HG03354 (cell line): ENCODE results near the gene BEGAIN.

Source experiments
- ATAC-seq: cut with Tn5 transposase; IDR thresholded peaks from one replicate; pipeline ENCODE4 v1.9.1; 2021; ENCODE audit warnings: mild to moderate bottlenecking; ENCODE audit not compliant: unreplicated experiment, poor library complexity, severe bottlenecking

Gene BEGAIN, protein sequence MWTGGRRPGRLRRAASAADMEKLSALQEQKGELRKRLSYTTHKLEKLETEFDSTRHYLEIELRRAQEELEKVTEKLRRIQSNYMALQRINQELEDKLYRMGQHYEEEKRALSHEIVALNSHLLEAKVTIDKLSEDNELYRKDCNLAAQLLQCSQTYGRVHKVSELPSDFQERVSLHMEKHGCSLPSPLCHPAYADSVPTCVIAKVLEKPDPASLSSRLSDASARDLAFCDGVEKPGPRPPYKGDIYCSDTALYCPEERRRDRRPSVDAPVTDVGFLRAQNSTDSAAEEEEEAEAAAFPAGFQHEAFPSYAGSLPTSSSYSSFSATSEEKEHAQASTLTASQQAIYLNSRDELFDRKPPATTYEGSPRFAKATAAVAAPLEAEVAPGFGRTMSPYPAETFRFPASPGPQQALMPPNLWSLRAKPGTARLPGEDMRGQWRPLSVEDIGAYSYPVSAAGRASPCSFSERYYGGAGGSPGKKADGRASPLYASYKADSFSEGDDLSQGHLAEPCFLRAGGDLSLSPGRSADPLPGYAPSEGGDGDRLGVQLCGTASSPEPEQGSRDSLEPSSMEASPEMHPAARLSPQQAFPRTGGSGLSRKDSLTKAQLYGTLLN

DNA sequence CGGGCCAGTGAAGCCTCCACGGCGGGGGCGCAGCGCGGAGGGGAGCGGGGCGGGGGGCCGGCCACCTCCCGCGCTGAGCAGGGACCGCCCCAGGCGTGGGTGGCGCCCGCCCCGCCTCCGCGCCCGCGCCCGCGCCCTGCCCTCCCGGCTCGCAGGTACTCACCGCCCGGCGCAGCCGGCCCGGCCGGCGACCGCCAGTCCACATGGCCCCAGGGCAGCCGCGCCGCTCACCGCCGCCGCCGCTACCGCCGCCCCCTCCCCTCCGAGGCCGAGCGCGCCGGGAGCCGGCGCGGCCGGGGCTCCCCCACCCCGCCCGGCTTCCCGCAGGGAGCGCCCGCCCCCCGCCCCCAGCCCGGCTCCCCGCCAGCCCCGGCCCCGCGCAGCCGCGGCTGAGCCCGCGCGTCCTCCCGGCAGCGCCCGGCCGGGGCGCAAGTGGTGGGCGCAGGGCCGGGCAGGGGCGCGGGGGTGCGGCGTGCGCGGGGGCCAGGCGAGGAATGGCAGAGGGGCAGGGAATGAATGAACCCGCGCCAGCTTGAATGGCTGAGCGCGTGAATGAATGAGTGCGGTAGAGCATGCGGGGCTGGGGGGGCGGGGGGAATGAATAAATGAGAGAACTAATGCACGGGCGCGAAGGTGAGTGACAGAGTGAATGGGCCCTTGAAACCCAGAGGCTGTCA lies at the start of gene BEGAIN:
Gene BEGAIN, minus strand, starts transcription at position 332 of the 677 bp plus-strand sequence. Its CDS starts 127 bp downstream, at position 205.
- no peak for ATAC-seq

DNA sequence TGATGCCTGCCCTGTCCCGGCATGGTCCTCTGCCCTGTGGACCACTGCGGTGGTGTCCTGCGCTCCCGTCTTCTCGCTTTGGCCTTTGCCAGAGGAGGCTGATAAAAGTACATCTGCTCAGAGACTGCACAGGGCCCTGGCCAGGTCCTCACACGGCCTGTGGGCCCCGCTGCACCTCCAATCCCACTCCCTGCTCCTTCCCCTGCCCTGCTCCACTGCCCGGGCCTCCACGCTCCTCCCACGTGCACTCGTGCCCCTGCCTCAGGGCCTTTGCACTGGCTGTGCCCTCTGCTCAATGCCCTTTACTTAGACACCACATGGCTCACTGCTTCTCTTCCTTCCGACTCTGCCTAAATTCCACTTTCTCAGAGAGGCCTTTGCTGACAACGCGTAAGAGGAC lies 49.3 kb upstream of the BEGAIN start:
- ATAC-seq: no peak

DNA sequence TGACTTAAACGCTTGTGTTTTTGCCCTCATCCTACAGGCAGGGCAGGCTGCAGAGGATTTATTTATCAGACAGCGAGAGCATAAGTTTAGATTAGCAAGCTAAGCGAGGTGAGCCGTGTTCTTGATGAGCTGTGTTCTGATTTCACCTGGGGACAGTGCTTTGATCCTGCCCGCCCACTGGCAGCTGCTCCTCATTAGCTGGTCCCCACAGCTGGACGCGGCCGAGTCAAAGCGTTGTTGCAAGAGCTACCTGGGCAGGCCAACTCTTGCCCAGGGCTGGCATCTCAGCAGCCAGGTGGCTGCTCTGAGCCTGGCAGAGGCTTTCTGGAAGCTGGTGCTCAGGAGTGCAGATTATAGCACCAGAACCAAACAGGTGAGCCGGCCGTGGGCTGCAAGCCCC lies 46.8 kb upstream of the BEGAIN start:
- ATAC-seq: no peak

DNA sequence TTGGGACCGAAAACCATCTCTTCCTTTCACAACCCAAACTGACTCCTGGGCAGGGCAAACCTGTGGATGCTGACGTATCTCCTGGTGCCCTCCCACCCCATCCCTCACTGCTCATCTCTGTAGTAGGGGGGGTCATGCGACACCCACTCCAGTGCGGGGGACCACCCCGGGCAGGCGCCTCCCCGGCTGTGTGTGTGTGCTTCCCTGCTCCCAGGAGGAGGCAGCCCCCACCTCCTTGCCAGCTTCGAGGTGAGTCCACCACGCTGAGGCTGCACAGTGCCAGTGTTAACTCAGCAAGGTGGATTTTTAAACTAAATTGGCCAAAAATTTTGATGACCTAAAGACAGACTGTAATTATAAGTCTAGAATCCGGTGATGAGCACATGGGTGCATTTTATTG lies 46.2 kb upstream of the BEGAIN start:
- no peak for ATAC-seq

DNA sequence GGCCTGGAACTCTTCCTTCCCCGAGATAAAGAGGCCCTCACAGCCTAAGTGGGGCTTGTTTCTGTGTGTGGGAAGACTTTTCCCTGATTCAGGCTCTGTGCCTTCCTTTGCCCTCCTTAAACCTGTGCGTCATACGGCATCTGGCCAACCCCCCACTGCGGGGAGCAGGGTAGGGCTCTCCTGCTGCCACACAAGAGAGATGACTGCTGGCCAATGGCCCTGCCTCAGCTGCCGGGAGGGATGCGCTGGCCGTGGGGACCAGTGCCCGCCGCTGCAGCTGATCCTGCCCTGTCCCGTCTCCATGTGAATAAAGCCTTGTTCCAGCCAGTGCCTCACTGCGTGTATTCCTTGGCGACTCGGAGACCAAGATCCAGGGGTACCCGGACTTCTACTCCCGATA lies 42.5 kb upstream of the BEGAIN start:
- no peak for ATAC-seq

DNA sequence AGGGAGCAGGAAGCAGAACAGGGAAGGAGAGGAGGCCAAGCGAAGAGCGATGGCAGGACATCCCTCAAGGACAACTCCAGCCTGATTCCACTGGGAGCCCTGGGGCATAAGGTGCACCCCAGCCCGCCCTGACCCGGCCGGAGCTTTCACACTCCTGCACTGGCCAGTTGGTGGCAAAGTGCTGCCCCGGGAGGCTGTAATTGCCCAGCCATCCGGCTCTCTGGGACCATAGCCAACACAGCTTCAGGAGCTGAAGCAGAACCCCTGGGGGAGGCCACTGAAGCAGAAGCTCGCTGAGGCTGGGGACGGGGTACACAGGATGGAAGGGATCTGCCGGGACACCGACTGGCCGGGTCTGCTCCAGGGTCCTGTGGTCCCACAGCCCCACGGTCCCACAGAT lies 41.9 kb upstream of the BEGAIN start:
- ATAC-seq: no peak

DNA sequence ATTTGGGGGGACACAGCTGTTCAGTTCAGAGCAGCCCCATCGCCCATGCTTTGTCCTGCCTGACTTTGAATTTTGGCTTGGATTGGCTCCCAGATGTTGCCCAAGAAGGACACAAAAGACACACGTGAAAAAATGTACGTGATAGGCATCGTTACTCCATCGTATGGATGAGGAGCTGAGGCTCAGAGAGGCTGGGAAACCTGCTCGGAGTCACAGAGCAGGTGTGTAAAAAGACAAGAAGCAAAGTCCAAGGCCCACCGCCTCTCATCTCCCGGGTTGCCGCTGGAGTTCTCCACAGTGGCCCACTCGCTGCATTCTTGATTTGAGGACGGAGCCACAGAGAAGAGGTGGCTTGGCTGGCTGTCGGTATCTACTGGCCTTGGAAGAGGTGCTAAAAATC lies 41.0 kb upstream of the BEGAIN start:
- ATAC-seq: no peak

DNA sequence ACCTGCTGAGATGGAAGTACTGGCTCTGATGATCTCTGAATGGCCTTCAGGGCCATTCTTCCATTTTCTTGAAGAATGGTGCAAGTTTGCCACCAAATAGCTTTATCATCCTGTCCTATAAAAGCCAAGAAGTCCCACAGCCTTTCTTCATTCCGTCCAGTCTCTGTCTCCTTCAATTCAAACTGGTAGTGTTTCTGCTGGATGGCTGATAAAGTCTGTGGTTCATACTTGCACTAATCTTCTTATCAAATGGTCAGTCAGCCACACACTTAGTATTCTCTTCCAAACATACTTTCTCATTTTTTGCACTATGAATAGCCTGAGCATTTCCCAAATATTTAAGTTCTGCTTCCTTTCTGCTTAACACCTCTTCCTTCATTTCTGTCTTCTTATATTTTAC lies 39.4 kb upstream of the BEGAIN start:
- ATAC-seq: no peak

DNA sequence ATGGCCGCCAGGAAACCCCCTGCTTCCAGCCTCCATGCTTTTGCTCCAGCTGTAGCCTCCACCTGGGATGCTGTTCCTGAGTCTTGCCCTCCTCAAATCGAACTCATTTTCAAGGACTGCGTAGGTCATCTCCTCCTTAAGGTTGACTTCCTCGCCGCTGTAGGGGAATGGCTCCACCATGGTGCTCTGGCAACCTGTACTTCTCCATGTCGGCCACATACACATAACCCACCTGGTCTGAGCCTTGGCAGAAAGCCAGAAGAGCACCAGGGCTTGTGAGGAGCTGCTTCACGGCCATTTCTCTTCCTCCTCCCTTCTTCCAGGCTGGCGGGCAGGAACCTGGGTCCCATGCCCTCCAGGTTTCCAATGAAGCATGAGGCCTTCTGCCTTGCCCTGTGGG lies 36.7 kb upstream of the BEGAIN start:
- ATAC-seq: no peak

DNA sequence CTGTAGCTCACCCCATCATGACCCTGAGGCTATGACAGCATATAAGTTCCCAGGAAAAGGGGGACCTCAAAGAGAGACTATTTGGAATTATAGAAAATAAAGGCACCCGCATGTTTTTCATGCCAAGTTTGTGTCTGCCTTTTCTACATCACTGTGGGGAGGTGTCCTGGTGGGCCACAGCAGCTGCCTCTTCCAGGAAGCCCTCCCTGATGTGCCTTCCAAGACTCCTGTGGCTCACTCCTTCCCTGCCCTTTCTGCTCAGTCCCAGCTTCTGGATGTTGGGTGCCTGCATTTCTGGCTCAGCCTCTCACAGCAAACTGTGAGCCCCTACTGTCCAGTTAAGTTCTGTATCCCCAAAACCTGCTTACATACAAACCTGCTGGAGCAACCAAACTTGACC lies 36.3 kb upstream of the BEGAIN start:
- ATAC-seq: no peak

DNA sequence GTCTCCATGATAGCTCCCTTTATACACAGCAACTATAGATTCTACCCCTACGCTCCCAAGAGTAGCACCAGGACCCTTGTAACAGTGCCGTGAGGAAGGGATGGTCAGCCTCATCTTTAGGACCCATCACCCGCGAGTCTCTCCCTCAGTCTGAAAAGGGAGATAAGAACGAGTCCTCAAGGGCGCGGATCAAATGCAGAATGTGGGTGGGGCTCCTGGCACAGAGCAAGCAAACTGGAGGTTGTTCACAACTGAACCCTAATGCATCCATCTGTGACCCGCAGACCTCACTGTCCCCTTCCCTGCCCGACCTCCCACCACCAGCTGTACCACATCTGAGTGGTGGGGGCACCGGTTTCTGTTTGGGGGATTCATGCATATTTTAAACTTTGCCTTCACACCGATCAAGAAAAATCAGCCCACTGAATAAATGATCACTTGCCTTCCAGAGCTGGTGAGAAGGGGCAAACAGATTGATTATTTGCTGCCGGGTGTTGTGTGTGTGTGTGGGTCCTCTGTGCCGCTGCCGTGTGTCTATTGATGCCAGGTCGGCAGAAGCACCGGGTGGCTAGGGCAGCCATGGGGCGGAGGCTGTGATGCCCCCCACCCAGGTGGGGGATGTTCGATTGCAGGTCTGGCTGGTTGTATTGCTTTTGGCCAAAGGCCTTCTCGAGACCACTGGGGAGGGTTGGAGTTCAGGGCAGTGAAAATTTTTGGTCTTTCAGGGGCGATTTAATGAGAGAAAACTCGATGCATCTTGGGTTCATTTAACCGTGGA lies 35.7 kb upstream of the BEGAIN start:
- no peak for ATAC-seq

DNA sequence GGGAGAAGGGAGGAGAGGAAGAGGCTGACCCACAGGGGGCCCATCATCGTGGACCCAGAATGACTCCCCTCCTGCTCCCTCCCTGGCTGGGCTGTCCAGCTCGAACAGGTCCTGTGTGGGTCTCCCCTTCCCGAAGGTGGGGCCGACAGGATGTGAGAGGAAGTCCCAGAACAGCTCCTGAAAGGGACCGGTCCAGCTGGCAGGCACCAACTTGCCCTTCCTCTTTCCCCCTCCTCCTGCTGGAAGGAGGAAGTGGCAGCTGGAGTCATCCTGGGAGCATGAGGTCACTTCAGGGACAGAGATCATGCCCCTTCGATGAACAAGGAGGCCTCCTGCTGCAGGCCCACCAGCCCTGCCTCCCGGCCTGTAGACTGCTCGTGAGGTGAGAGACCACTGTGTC lies 35.0 kb upstream of the BEGAIN start:
- ATAC-seq: no peak

DNA sequence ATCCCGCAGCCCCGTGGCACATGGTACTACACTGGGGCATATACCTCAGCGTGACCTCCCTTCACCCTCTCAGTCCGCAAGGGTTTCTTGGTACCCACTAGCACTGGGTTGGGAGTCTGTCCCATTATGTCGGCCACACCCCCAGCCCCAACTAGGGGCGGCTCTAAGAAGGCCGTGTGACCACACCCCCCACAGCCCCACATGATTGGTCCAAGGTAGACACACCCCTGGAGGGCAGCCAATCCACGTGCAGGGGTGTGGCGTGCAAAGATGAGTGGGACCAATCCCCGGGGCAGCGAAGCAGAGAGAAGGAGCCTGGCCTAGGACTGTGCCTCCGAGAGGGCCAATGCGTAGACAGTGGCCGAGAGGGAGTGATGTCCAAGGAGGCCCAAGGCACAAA lies 34.6 kb upstream of the BEGAIN start:
- no peak for ATAC-seq

DNA sequence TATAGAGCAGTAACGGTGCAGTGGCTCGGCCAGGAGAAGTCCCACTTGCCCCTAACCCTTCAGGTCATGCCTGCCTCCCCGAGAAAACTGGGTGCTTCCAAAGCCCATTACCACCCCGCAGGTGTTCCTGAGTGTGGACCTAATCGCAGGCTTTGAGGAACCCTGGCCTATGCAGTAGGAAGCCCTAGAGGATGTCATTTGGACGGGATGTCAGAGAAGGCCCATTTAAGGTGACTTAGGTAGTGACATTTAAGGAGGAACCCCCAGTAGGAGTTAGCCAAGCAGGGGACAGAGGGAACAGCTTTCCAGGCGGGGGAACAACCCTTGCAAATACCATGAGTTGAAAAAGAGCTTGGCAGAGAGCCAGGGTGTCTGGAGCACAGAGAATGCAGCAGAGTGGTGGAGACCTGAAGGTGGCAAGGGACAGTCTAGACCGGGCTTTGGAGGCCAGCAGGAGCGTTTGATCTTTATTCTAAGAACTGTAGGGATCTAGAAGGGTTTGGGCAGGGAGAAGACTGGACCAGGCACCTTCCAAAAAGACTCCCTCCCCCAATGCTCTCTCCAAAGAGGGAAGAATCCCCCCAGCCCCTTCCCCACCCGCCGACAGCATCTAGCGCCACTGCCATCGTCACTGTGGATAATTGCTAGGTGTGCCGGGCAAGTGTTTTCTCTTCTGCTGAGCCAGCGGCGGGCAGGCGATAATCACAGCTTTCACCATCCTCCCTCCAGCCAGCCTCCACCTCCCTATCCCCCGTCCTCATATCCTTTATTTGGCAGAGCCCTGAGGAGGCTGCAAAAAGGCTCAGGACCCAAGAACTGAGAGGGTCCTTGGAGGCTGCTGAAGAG lies 33.3 kb upstream of the BEGAIN start:
- no peak for ATAC-seq

DNA sequence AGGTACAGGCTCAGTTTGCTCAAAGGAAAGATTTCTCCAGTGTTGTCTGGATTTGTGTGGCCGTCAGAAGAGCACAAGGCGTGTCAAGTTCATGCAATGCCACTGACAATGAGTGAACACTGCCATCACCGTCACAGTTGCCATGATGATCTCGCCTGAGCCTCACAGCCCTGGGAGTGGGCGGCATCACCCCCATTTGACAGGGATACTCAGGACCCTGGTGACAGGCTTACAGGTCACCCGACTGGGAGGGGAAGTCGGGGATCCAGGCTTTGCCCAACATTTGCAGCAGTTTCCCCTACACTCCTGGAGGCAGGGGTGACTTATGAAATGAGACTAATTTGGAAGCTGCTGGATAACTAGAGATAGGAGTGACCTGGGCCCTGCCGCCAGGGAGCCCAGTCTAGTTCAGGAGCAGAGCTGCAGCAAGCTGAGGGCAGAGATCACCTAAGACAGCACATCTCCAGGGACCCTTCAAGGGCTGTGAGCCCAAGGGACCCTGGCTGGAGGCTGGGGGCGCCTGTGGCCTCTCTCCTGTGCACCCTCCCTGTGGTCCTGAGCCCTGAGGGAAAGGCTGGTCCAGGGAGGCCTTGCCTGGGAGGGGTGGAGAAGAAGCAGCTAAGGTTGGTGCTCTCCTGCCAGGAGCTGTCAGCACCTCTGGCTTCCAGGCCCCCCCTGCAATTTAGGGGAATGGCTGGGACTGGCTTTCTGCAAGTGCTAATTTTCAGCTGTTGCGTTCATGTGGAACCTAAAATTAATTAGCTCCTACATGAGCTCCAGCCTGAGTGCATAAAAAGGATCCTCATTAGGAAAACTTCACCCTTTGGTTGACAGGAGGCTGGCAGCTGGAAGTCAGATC lies 32.4 kb upstream of the BEGAIN start:
- no peak for ATAC-seq

DNA sequence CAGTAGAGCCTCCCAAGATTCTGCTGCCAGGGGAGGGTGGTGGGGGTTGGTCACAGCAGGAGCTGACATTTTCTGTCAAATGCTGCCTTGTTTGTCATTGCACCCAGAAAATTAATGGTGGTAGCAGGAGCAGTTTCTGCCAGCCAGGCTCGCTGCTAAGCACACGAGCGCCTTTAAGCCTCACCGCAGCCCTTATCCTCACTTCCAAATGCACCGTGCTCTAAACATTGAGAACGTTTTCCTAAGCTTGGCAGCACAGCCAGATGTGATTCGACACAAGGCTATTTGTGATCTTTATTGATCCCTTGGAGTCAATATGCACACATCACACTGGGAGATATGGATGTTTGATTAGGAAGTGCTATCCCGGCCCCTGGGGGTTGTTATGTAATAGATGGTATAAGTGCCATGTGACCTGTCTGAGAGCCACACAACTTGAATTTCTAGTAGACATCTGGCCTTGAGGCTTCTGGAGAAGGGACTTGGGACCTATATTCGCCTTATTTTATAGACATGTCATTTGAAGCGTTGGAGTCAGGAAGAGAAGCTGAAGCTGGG lies 31.6 kb upstream of the BEGAIN start:
- no peak for ATAC-seq

DNA sequence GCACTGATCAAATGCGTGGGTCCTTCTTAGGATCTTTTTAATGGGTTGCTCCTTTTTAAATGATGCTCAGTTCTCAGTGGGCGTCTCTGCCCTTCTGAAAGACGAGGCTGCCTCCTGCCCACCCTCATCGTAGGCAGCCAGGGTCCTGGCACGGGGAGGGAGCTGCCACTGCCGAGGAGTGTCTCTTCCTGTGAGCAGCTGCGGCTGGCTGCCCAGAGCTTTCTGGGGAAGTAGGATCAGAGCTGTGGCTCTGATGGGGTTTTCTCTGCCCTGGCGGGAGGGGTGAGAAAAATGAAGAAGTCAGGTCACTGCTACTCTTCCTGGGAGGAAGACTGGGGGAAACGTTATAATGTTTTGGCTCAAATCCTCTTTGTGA lies 31.1 kb upstream of the BEGAIN start:
- no peak for ATAC-seq
